Right lobe of liver (tissue), 4 donors: ENCODE results near the gene ANKRD44.

Source experiments
- CTCF ChIP-seq, 4 donors: fragments of 200-600 bp in 3 of 4; fragments of 450-650 bp in 1 of 4; IDR thresholded peaks; one replicate each; pipeline versions ENCODE4 v1.5.1 to v1.8.0; 2016 to 2022; ENCODE audit warnings: antibody characterized with exemption in 4 of 4, mild to moderate bottlenecking in 2 of 4
- POLR2A ChIP-seq: fragments of 450-650 bp; IDR thresholded peaks from one replicate; pipeline ENCODE4 v1.6.1; 2017; ENCODE audit warnings: antibody characterized with exemption, mild to moderate bottlenecking
- donor health status: DM: no; HTN: no; CAD: no.
- donor health status: DM: no; HTN: no; CAD: no.
- donor health status: DM: no; HTN: yes; CAD: no.

- no peak for TF ChIP-seq CTCF (IDR thresholded peaks at IDR 0.05)
- TF ChIP-seq POLR2A: no peak
Measured at GRCh38 chr2:197248623-197249022, 62.0 kb downstream of the ANKRD44 start.
